ENCODE measurements around the gene KHNYN.

Gene KHNYN

GRCh38 chr14:24435998-24436354, 6.2 kb downstream of the KHNYN start:
- TF ChIP-seq, protein P1, sequence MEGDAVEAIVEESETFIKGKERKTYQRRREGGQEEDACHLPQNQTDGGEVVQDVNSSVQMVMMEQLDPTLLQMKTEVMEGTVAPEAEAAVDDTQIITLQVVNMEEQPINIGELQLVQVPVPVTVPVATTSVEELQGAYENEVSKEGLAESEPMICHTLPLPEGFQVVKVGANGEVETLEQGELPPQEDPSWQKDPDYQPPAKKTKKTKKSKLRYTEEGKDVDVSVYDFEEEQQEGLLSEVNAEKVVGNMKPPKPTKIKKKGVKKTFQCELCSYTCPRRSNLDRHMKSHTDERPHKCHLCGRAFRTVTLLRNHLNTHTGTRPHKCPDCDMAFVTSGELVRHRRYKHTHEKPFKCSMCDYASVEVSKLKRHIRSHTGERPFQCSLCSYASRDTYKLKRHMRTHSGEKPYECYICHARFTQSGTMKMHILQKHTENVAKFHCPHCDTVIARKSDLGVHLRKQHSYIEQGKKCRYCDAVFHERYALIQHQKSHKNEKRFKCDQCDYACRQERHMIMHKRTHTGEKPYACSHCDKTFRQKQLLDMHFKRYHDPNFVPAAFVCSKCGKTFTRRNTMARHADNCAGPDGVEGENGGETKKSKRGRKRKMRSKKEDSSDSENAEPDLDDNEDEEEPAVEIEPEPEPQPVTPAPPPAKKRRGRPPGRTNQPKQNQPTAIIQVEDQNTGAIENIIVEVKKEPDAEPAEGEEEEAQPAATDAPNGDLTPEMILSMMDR (IDR thresholded peaks at IDR 0.05; ENCODE audit: control insufficient read depth, extremely low read depth, insufficient read depth): no peak
- no peak overlapping the region for H3K4me3 ChIP-seq (ENCODE audit: low read depth, low read length)
- no peak for DNase-seq (ENCODE audit: low read depth)

GRCh38 chr14:24436355-24437019, 6.7 kb downstream of the KHNYN start:
- DNase-seq (ENCODE audit: low read depth): no peak
- no peak overlapping the region for H3K4me3 ChIP-seq (ENCODE audit: low read depth, low read length)
- TF ChIP-seq, protein P1 (IDR thresholded peaks at IDR 0.05; ENCODE audit: control insufficient read depth, extremely low read depth, insufficient read depth): peak; percentile 72

DNA sequence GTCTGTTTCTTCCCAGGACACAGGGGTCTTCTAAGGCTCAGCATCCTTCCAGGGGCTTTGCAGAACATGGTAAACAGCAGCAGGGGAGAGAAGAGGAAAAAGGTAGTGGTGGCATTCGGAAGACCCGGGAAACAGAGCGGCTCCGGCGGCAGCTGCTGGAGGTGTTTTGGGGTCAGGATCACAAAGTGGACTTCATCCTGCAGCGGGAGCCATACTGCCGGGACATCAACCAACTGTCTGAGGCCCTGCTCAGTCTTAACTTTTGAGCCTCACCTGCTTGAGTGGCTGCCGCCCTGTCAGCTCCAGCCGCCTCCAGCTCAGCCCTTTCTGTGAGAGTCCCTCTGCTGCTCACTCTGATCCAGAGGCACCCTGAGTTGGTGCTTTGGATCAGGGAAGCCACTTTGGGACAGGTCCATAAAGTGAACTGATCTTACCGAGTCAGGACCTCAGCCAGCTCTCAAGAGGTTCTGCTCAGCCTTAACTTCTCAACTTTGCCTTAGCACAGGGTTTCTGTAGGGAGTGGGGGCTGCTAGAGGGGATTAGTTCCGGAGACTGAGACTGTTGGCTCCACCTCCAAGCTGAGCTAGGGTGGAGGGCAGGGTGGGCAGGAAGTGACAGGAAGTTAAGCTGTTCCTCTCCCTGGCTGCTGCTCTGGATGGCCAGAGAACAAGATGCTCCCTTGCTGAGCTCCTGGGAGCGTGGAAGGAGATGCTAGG, 7.4 kb downstream of the KHNYN start:
- H3K4me3 ChIP-seq (ENCODE audit: low read depth, low read length): no peak overlapping the region
- TF ChIP-seq, protein P1 (IDR thresholded peaks at IDR 0.05; ENCODE audit: control insufficient read depth, extremely low read depth, insufficient read depth): no peak
- no peak for DNase-seq (ENCODE audit: low read depth)

DNA sequence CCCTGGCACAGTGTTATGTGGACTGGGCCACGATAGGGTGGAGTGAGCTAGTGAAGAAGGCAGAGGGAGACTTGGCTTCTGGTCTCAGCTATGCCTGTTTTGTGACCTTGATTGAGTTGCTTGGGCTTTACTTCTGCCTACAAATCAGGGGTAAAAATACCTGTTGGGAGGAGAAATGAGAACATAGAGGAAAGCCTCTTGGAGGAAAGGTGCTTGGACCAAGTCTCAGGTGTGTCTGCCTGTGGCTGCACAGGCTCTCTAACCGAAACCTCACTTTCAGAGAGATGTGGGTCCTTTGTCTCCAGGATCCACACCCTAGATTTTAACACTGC, 7.9 kb downstream of the KHNYN start:
- no peak overlapping the region for H3K4me3 ChIP-seq (ENCODE audit: low read depth, low read length)
- TF ChIP-seq, protein P1 (IDR thresholded peaks at IDR 0.05; ENCODE audit: control insufficient read depth, extremely low read depth, insufficient read depth): no peak
- no peak for DNase-seq (ENCODE audit: low read depth)

GRCh38 chr14:24438223-24439097, 8.7 kb downstream of the KHNYN start:
- no peak overlapping the region for H3K4me3 ChIP-seq (ENCODE audit: low read depth, low read length)
- DNase-seq (ENCODE audit: low read depth): no peak
- TF ChIP-seq, protein P1 (IDR thresholded peaks at IDR 0.05; ENCODE audit: control insufficient read depth, extremely low read depth, insufficient read depth): no peak

- no peak for DNase-seq (ENCODE audit: low read depth)
- H3K4me3 ChIP-seq (ENCODE audit: low read depth, low read length): no peak overlapping the region
- TF ChIP-seq, protein P1 (IDR thresholded peaks at IDR 0.05; ENCODE audit: control insufficient read depth, extremely low read depth, insufficient read depth): no peak
Observed at GRCh38 chr14:24439257-24439656, 9.5 kb downstream of the KHNYN start.
